ENCODE results near the gene PHOX2B. TPM values are rescaled to one million over a fixed set of nuclear protein-coding genes. Genes with fewer than 3 reads are reported as not detected.
"Not testable (repeated sequence)": the region's sequence is repeated elsewhere in the genome, so short reads cannot be mapped to it uniquely, and the experiment has no call there.

The PHOX2B gene
- total RNA-seq, 2 experiments from 2014 or later = not detected

DNA sequence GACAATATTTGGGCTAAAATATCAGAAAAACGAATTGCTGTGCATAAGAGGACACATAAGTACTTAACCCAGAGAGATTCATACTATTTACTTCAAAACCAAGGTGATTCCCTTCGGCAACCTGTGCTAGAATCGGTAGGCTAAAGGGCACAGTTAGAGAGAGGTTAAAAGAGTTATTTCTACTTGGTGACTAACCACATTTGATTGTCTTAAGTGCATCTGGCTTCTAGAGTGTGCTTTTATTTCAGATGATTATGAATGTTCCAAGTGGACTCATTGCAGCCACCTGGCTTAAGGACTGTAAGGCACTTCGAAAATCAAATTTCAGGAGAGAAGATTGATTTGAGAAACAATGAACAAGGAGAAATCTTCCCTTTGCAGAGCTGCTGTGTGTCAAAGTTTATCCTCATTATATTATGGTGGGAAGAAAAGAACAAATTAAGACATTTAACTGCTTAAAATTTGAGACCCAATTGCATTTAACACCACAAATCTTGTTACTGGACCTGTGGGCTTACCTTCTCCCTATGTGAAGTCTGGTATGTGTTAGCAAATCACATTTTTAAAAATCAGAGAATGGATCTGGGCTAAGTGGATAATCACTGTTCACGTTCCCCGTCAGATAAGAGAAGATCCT lies 34.0 kb downstream of the PHOX2B start:
- Mint-ChIP-seq H3K27ac (no peak overlapping the region), H3K9me3 (no peaks in the 10 kb centered on the region), H3K4me1 (ENCODE audit: low read depth) (no peaks in the 10 kb centered on the region), H3K4me3 (no peak overlapping the region), H3K36me3 (ENCODE audit: low read depth) (no peaks in the 10 kb centered on the region), H3K27me3 (peaks cover 4% of the 10 kb centered on the region)
- H3K9me3 ChIP-seq (ENCODE audit: control insufficient read depth in 1 of 2, insufficient read depth in 1 of 2, low read length in 2 of 2) = no peaks in the 10 kb centered on the region
- H3K4me1 ChIP-seq (ENCODE audit: insufficient read depth, low read length) = no peaks in the 10 kb centered on the region
- TF ChIP-seq, protein P1, sequence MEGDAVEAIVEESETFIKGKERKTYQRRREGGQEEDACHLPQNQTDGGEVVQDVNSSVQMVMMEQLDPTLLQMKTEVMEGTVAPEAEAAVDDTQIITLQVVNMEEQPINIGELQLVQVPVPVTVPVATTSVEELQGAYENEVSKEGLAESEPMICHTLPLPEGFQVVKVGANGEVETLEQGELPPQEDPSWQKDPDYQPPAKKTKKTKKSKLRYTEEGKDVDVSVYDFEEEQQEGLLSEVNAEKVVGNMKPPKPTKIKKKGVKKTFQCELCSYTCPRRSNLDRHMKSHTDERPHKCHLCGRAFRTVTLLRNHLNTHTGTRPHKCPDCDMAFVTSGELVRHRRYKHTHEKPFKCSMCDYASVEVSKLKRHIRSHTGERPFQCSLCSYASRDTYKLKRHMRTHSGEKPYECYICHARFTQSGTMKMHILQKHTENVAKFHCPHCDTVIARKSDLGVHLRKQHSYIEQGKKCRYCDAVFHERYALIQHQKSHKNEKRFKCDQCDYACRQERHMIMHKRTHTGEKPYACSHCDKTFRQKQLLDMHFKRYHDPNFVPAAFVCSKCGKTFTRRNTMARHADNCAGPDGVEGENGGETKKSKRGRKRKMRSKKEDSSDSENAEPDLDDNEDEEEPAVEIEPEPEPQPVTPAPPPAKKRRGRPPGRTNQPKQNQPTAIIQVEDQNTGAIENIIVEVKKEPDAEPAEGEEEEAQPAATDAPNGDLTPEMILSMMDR (IDR thresholded peaks at IDR 0.05) = no peak
- DNase-seq (no peak), ATAC-seq (ENCODE audit: poor library complexity) (no peak)
- H3K27me3 ChIP-seq (ENCODE audit: control insufficient read depth in 1 of 2, insufficient read depth in 2 of 2, low read length in 2 of 2) = no peaks in the 10 kb centered on the region
- H3K36me3 ChIP-seq (ENCODE audit: insufficient read depth, low read length) = no peaks in the 10 kb centered on the region
- ChIA-PET POLR2A (no interaction called here), CTCF (no interaction called here)
- no peak overlapping the region for H3K27ac ChIP-seq (ENCODE audit: low read depth in 1 of 2, low read length in 2 of 2)
- intact Hi-C loops (cut with DNase I, micrococcal nuclease) = no loop called here
- H3K4me3 ChIP-seq (ENCODE audit: low read length) = no peak overlapping the region

DNA sequence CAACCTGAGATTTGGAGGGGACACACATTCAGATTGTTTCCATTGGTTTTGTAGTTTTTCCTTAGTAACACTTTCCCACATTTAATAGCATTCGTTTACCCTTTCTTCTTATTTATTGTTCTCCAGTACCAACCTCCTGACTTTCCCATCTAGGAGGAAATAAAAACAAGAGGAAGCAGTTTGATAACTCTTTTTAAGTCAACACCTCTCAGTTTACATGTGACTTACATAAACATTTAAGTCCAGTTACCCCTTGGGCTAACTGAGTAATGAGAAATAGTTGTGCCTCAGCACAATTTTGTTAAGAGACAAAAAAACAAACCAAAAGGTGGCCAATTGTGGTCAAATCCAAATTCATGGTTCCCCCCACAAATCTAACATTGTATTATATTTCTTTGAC lies 34.8 kb downstream of the PHOX2B start:
- ATAC-seq (ENCODE audit: poor library complexity) (no peak), DNase-seq (no peak)
- Histone ChIP-seq H3K4me1 (ENCODE audit: insufficient read depth, low read length) (no peaks in the 10 kb centered on the region), H3K27ac (ENCODE audit: low read depth in 1 of 2, low read length in 2 of 2) (no peak overlapping the region), H3K9me3 (ENCODE audit: control insufficient read depth in 1 of 2, insufficient read depth in 1 of 2, low read length in 2 of 2) (no peaks in the 10 kb centered on the region), H3K4me3 (ENCODE audit: low read length) (no peak overlapping the region), H3K27me3 (ENCODE audit: control insufficient read depth in 1 of 2, insufficient read depth in 2 of 2, low read length in 2 of 2) (no peaks in the 10 kb centered on the region), H3K36me3 (ENCODE audit: insufficient read depth, low read length) (no peaks in the 10 kb centered on the region)
- H3K27ac Mint-ChIP-seq = no peak overlapping the region
- H3K9me3 Mint-ChIP-seq = no peaks in the 10 kb centered on the region
- H3K36me3 Mint-ChIP-seq (ENCODE audit: low read depth) = no peaks in the 10 kb centered on the region
- H3K27me3 Mint-ChIP-seq = peaks cover 9% of the 10 kb centered on the region
- no peak overlapping the region for H3K4me3 Mint-ChIP-seq
- ChIA-PET CTCF (no interaction called here), POLR2A (no interaction called here)
- TF ChIP-seq, protein P1 (IDR thresholded peaks at IDR 0.05) = no peak
- no peaks in the 10 kb centered on the region for H3K4me1 Mint-ChIP-seq (ENCODE audit: low read depth)
- intact Hi-C loops (cut with DNase I, micrococcal nuclease) = no loop called here

DNA sequence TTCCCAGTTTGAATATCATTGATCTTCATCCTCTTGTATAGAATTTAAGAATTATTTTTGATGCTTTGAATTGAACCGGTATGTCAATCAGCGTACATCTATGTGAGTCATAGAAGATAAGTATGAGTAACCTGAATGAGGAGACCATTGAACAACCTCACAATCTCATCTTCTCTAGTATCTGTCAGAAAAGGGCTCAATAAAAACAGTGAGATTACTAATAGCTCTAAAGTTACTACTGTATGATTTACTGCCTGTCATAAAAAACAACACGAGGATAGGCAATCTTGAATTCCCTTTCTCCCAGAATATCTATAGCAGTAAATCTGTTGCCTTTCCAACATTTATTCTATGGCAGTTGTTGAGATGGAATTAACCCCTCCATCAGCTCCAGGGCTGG lies 36.1 kb downstream of the PHOX2B start:
- H3K4me1 Mint-ChIP-seq (ENCODE audit: low read depth) = no peaks in the 10 kb centered on the region
- H3K4me1 ChIP-seq (ENCODE audit: insufficient read depth, low read length) = no peaks in the 10 kb centered on the region
- H3K9me3 ChIP-seq (ENCODE audit: control insufficient read depth in 1 of 2, insufficient read depth in 1 of 2, low read length in 2 of 2) = no peaks in the 10 kb centered on the region
- no peaks in the 10 kb centered on the region for H3K36me3 Mint-ChIP-seq (ENCODE audit: low read depth)
- no peak for DNase-seq
- no peaks in the 10 kb centered on the region for H3K9me3 Mint-ChIP-seq
- no peak for ATAC-seq (ENCODE audit: poor library complexity)
- no peak overlapping the region for H3K4me3 ChIP-seq (ENCODE audit: low read length)
- TF ChIP-seq, protein P1 (IDR thresholded peaks at IDR 0.05) = no peak
- intact Hi-C loops (cut with DNase I, micrococcal nuclease) = no loop called here
- no peak overlapping the region for H3K27ac Mint-ChIP-seq
- H3K27me3 ChIP-seq (ENCODE audit: control insufficient read depth in 1 of 2, insufficient read depth in 2 of 2, low read length in 2 of 2) = peaks cover 0 to 3% of the 10 kb centered on the region in 2 experiments
- H3K27ac ChIP-seq (ENCODE audit: low read depth in 1 of 2, low read length in 2 of 2) = no peak overlapping the region
- ChIA-PET POLR2A (no interaction called here), CTCF (no interaction called here)
- H3K27me3 Mint-ChIP-seq = peaks cover 15% of the 10 kb centered on the region
- no peak overlapping the region for H3K4me3 Mint-ChIP-seq
- no peaks in the 10 kb centered on the region for H3K36me3 ChIP-seq (ENCODE audit: insufficient read depth, low read length)

DNA sequence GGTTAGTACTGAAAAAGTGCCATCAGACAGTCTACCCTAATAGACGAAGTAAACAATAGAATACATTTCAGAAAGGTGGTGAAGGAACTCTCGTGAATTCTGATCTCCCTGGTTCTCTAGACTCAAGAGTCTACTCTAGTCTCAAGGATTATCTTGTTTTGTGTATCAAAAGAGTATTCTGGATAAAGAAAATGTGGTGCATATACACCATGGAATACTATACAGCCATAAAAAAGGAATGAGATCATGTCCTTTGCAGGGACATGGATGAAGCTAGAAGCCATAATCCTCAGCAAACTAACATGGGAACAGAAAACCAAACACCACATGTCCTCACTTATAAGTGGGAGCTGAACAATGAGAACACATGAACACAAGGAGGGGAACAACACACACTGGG lies 36.9 kb downstream of the PHOX2B start:
- POLR2A ChIA-PET; H3K4me1 Mint-ChIP-seq (ENCODE audit: low read depth); H3K4me1 ChIP-seq (ENCODE audit: insufficient read depth, low read length); H3K27me3 ChIP-seq (ENCODE audit: control insufficient read depth in 1 of 2, insufficient read depth in 2 of 2, low read length in 2 of 2); CTCF ChIA-PET; H3K4me3 Mint-ChIP-seq; H3K36me3 ChIP-seq (ENCODE audit: insufficient read depth, low read length); ATAC-seq (ENCODE audit: poor library complexity); H3K36me3 Mint-ChIP-seq (ENCODE audit: low read depth); H3K9me3 ChIP-seq (ENCODE audit: control insufficient read depth in 1 of 2, insufficient read depth in 1 of 2, low read length in 2 of 2); H3K27ac ChIP-seq (ENCODE audit: low read depth in 1 of 2, low read length in 2 of 2); intact Hi-C loops (cut with DNase I, micrococcal nuclease); H3K9me3 Mint-ChIP-seq; DNase-seq; H3K27ac Mint-ChIP-seq; H3K4me3 ChIP-seq (ENCODE audit: low read length): not testable (repeated sequence)
- peaks cover 15% of the 10 kb centered on the region for H3K27me3 Mint-ChIP-seq

Data from CD4-positive, alpha-beta T cell (primary cell).